Spleen (tissue), 13 donors: ENCODE measurements around the gene HIVEP3. TPM values are rescaled to one million over a fixed set of nuclear protein-coding genes. Genes with fewer than 3 reads are reported as not detected.

ENCODE experiments used
- DNase-seq: peaks from one replicate; pipeline ENCODE4 v3.0.0-alpha.2; 2020
- H3K27ac ChIP-seq, 8 donors: fragments of 200-600 bp; sonication (generic) in 7 of 8; 1 replicate in 4 of 8; 2 replicates in 4 of 8; pipeline versions ENCODE4 v1.5.0 to v1.8.0; 2016 to 2021; ENCODE audit warnings: inconsistent platforms in 4 of 8, mild to moderate bottlenecking in 4 of 8, moderate library complexity in 1 of 8
- H3K27me3 ChIP-seq, 7 donors: fragments of 200-600 bp; sonication (generic) in 6 of 7; replicated peaks in 1 of 7; 1 replicate in 4 of 7; 2 replicates in 3 of 7; pipeline versions ENCODE4 v1.5.0 to v1.8.0; 2016 to 2021; ENCODE audit warnings: inconsistent platforms in 3 of 7, mild to moderate bottlenecking in 1 of 7
- H3K36me3 ChIP-seq, 6 donors: fragments of 200-600 bp; sonication (generic) in 5 of 6; 1 replicate in 4 of 6; 2 replicates in 2 of 6; pipeline versions ENCODE4 v1.5.0 to v1.8.0; 2016 to 2021; ENCODE audit warnings: inconsistent platforms in 2 of 6
- H3K4me1 ChIP-seq, 6 donors: fragments of 200-600 bp; sonication (generic) in 5 of 6; 1 replicate in 3 of 6; 2 replicates in 3 of 6; pipeline versions ENCODE4 v1.5.0 to v1.8.0; 2016 to 2021; ENCODE audit warnings: inconsistent platforms in 3 of 6
- H3K4me3 ChIP-seq, 8 donors: fragments of 200-600 bp; sonication (generic) in 7 of 8; 1 replicate in 4 of 8; 2 replicates in 4 of 8; pipeline versions ENCODE4 v1.5.0 to v1.8.0; 2016 to 2021; ENCODE audit warnings: inconsistent platforms in 4 of 8, mild to moderate bottlenecking in 4 of 8, moderate library complexity in 2 of 8
- H3K9me3 ChIP-seq, 8 donors: fragments of 200-600 bp; sonication (generic) in 7 of 8; 1 replicate in 4 of 8; 2 replicates in 4 of 8; pipeline versions ENCODE4 v1.5.0 to v1.8.0; 2016 to 2021; ENCODE audit warnings: inconsistent platforms in 4 of 8
- POLR2A ChIP-seq, 3 donors: fragments of 450-650 bp; IDR thresholded peaks; one replicate each; pipeline ENCODE4 v1.5.1; 2017; ENCODE audit warnings: antibody characterized with exemption in 3 of 3, mild to moderate bottlenecking in 1 of 3
- POLR2AphosphoS5 ChIP-seq, 3 donors: sonication (generic); formaldehyde crosslinking; IDR thresholded peaks; one replicate each; pipeline ENCODE4 v1.5.1; 2017; ENCODE audit warnings: antibody characterized with exemption in 3 of 3
- WGBS, 5 donors: extraction: QIAGEN DNeasy Blood & Tissue Kit in 3 of 5; methylation state at CpG; one replicate each; pipeline versions ENCODE4 v1.1.5 to v1.1.7; 2013 to 2018; 5-methylcytosine and 5-hydroxymethylcytosine counted together
- intact Hi-C: fragments of 100-400 bp; cut with DNase I; formaldehyde crosslinking; loops from one replicate; pipeline ENCODE4 v1.15.0; 2023; ENCODE audit warnings: low total_unique reads
- long read RNA-seq, 2 donors: transcript quantifications; one replicate each; lab custom pipeline, GENCODE V29; 2026
- polyA plus RNA-seq, 3 donors: library from polyadenylated mRNA; stranded (reverse); fragments of 200-250 nt; gene quantifications; one replicate each; pipeline ENCODE4 v1.2.1, GENCODE V29; 2013
- total RNA-seq, 7 donors: library from RNA; depleted of rRNA in 3 of 7; stranded (reverse); fragments of >200 nt in 3 of 7; fragmentation: NEBNext Ultra II Directional in 4 of 7; extraction: Animal tissue kit (Norgen Biotek cat#: 25700) in 4 of 7; gene quantifications; one replicate each; pipeline versions ENCODE4 v1.1.0 to v1.2.1, GENCODE V29; 2016 to 2021
- TF ChIP-seq, protein P1 (sequence below), 11 experiments: fragments of 200-600 bp in 7 of 11; fragments of 450-650 bp in 4 of 11; sonication (generic) in 4 of 11; IDR thresholded peaks in 8 of 11; conservative IDR thresholded peaks in 3 of 11; 1 replicate in 7 of 11; 2 replicates in 4 of 11; pipeline versions ENCODE4 v1.4.0 to v1.8.0; 2016 to 2021; ENCODE audit warnings: antibody characterized with exemption in 11 of 11, inconsistent platforms in 4 of 11, mild to moderate bottlenecking in 1 of 11
- donor health status: healthy with polysubstance abuse.
- donor health status: DM: no; HTN: no; CAD: no; lungs with moderate emphysema.
- donor health status: DM: no; HTN: no; CAD: no.
- donor health status: Bipolar disorder and iron deficiency.
- donor health status: healthy.
- donor health status: DM: no; HTN: no; CAD: no.
- donor health status: DM: yes; HTN: yes; CAD: no.

Gene HIVEP3
- 10 to 100 TPM in 4 of 7 donors, 1 to 10 TPM in 3; 5.6 to 21.2 (median 11.0) TPM for total RNA-seq
- 1 to 10 TPM; 2.4 to 4.7 (median 2.5) TPM for polyA plus RNA-seq
- long read RNA-seq, donor 1, result 0 reads
- long read RNA-seq, donor 2, result 0 reads

DNA sequence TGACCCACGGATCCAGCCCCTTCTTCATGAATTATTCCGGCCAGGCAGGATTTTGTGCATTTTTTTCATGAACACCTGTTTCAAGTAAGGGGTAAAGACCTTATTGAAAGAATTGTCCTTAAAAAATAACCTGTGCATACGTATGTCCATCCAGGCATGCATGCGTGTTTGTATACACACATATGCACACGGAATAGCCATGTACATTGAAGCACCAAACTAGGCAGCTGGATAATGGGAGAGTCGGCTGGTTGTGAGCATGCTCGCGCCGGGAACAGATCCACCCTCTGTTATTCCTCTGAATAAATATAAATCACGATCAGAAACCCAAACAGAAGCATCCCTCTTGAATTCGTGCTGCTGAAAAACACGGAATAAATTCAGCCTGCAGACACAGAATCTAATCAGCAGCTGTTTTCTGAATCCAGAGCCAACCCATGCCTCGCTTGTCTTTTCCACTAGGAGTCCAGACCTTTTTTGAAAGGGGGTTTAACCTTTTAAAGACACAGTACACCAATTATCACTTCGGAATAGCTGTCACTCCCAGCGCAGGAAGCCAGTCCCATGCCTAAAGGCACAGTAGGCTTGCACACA, at the start of gene HIVEP3:
Gene HIVEP3 (minus strand): TSS at position 473 of the 594 bp plus-strand sequence.
- DNase-seq, result no peak
- H3K9me3 ChIP-seq, result peaks cover 0 to 8% (median 0%) of the 10 kb centered on the region in 8 donors
- H3K4me3 ChIP-seq, result peak within 1 kb of the TSS; percentile 32 to 80 (median 48)
- intact Hi-C loops, result no loop called here
- peaks cover 18 to 57% (median 49%) of the 10 kb centered on the region in 6 donors for H3K4me1 ChIP-seq
- no peaks in the 10 kb centered on the region for H3K36me3 ChIP-seq
- 30 to 42% (median 39%) methylated on average over 15 of the region's 15 CpGs for WGBS, 5 donors
- H3K27me3 ChIP-seq, result peaks cover 0 to 32% (median 3%) of the 10 kb centered on the region in 7 donors
- peak within 1 kb of the TSS in 6 of 8 donors; percentile 55 to 86 (median 68) for H3K27ac ChIP-seq
- no peak for TF ChIP-seq POLR2AphosphoS5 (IDR thresholded peaks at IDR 0.05)
- TF ChIP-seq, protein P1, sequence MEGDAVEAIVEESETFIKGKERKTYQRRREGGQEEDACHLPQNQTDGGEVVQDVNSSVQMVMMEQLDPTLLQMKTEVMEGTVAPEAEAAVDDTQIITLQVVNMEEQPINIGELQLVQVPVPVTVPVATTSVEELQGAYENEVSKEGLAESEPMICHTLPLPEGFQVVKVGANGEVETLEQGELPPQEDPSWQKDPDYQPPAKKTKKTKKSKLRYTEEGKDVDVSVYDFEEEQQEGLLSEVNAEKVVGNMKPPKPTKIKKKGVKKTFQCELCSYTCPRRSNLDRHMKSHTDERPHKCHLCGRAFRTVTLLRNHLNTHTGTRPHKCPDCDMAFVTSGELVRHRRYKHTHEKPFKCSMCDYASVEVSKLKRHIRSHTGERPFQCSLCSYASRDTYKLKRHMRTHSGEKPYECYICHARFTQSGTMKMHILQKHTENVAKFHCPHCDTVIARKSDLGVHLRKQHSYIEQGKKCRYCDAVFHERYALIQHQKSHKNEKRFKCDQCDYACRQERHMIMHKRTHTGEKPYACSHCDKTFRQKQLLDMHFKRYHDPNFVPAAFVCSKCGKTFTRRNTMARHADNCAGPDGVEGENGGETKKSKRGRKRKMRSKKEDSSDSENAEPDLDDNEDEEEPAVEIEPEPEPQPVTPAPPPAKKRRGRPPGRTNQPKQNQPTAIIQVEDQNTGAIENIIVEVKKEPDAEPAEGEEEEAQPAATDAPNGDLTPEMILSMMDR (IDR thresholded peaks at IDR 0.05 in 8 of 11, conservative IDR thresholded peaks at IDR 0.05 in 3 of 11), result peak in 2 of 11 experiments; percentile 5 to 6

DNA sequence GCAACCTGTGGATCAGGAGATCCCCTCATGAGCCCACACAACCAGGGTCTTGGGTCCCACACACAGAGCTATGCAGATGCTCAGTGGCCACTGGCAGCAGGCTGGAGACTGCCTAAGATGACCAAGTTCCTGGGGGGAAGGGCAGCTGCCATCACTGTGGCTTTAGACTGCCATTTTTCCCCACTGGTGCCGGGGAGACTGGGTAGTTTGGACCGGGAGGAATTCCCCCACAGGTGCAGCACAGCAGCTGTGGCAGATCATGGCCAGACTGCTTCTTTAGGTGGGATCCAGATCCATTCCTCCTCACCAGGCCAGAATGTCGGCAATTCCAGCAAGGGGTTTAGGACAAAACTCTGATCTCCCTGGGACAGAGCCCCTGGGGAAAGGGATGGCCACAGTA, 45.7 kb upstream of the HIVEP3 start:
- no peak for TF ChIP-seq POLR2A (IDR thresholded peaks at IDR 0.05)
- TF ChIP-seq POLR2AphosphoS5 (IDR thresholded peaks at IDR 0.05), result no peak
- TF ChIP-seq, protein P1 (IDR thresholded peaks at IDR 0.05 in 8 of 11, conservative IDR thresholded peaks at IDR 0.05 in 3 of 11), result no peak
- DNase-seq, result no peak
- Histone ChIP-seq H3K27me3 (no peaks in the 10 kb centered on the region), H3K36me3 (no peaks in the 10 kb centered on the region), H3K4me3 (no peak overlapping the region), H3K9me3 (peaks cover 0 to 18% (median 4%) of the 10 kb centered on the region in 8 donors), H3K27ac (no peak overlapping the region), H3K4me1 (no peaks in the 10 kb centered on the region)
- intact Hi-C loops, result no loop called here
- WGBS, 5 donors, result 80 to 96% (median 93%) methylated on average over 2 to 3 of the region's 3 CpGs

DNA sequence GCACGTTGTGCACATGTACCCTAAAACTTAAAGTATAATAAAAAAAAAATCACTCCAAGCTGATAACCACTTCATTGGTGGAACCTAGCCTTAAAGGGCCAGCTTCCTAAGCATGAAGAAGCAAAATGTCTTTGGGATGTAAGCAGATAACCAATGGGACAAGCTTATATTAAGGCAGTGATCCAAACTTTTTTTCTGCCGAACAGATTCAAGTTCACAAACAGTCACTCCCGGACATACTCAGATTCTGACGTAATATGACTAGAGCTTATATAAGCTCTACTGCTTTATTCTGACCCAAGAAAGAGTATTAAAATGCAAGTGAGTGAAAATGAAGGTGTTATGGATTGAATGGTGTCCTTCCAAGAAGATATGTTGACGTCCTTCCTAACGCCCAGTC, 44.9 kb upstream of the HIVEP3 start:
- WGBS, 5 donors, result 79 to 92% (median 86%) methylated on average over 6 of the region's 6 CpGs
- Histone ChIP-seq H3K9me3 (peaks cover 0 to 15% (median 0%) of the 10 kb centered on the region in 8 donors), H3K36me3 (no peaks in the 10 kb centered on the region), H3K27me3 (no peaks in the 10 kb centered on the region), H3K27ac (no peak overlapping the region), H3K4me1 (no peaks in the 10 kb centered on the region), H3K4me3 (no peak overlapping the region)
- TF ChIP-seq POLR2A (IDR thresholded peaks at IDR 0.05), result no peak
- intact Hi-C loops, result no loop called here
- no peak for DNase-seq

DNA sequence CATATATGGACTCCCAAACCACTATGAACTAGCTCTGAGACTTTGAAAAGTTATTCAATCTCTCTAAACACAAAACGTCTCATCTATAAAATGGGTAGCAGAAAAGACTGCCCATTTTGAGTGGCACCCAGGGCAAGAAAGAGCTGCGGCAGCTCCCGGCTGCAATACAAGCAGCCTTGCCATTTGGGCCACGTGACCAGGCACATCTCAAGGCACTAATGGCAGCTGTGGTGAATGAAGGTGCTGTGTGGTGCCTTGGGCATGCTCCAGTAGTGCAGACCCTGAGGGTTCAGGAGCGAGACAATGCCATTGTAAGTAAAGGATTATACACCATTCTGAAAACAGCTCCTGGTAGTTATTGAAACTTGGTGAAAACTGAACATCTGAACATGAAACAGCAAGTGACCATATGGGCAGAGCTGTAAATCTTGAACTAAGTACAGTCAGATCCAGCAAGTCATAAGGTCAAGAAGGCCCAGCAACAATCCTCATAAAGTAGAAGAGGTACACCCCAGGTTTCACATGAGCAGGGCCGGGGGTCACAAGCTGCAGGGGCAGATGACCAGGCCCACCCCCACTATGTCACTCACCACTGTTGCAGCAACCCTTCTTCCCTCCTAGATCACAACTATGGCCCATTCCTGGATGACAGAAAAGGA, 39.4 kb upstream of the HIVEP3 start:
- intact Hi-C loops, result no loop called here
- no peaks in the 10 kb centered on the region for H3K36me3 ChIP-seq
- no peak overlapping the region for H3K27ac ChIP-seq
- 80 to 91% (median 84%) methylated on average over 5 to 6 of the region's 6 CpGs for WGBS, 5 donors
- no peaks in the 10 kb centered on the region for H3K27me3 ChIP-seq
- peaks cover 0 to 5% (median 0%) of the 10 kb centered on the region in 6 donors for H3K4me1 ChIP-seq
- TF ChIP-seq POLR2AphosphoS5 (IDR thresholded peaks at IDR 0.05) (no peak), POLR2A (IDR thresholded peaks at IDR 0.05) (no peak)
- TF ChIP-seq, protein P1 (IDR thresholded peaks at IDR 0.05 in 8 of 11, conservative IDR thresholded peaks at IDR 0.05 in 3 of 11), result no peak
- DNase-seq, result no peak
- no peak overlapping the region for H3K4me3 ChIP-seq
- no peaks in the 10 kb centered on the region for H3K9me3 ChIP-seq
